SKM-1 treated with dmso at 0.1 percent for 144 hours (cell line): ENCODE data around the gene PDCL3.
A peak's percentile ranks its signal among the peaks of the same experiment; 100 is the strongest.

ENCODE experiments used
- DNase-seq: peaks from one replicate; lab custom pipeline; 2025; ENCODE audit not compliant: unreplicated experiment; lab: John Stamatoyannopoulos, UW

The PDCL3 gene

GRCh38 chr2:100562613-100563406 lies at the start of gene PDCL3:
Gene PDCL3, plus strand, starts transcription at chr2:100562993. Its CDS starts 75 bp downstream, at chr2:100563068.
- DNase-seq: peak; percentile 97

GRCh38 chr2:100513650-100514049 lies 49.1 kb upstream of the PDCL3 start:
- DNase-seq: peak; percentile 53

GRCh38 chr2:100517556-100517955 lies 45.2 kb upstream of the PDCL3 start:
- no peak for DNase-seq

GRCh38 chr2:100518801-100519200 lies 44.0 kb upstream of the PDCL3 start:
- DNase-seq: no peak

- no peak for DNase-seq
Observed at GRCh38 chr2:100520224-100520623, 42.6 kb upstream of the PDCL3 start.

- DNase-seq: no peak
Observed at GRCh38 chr2:100522430-100522829, 40.4 kb upstream of the PDCL3 start.

- no peak for DNase-seq
Observed at GRCh38 chr2:100524331-100524730, 38.5 kb upstream of the PDCL3 start.

GRCh38 chr2:100526868-100527267 lies 35.9 kb upstream of the PDCL3 start:
- no peak for DNase-seq

- no peak for DNase-seq
Observed at GRCh38 chr2:100527440-100528015, 35.3 kb upstream of the PDCL3 start.

GRCh38 chr2:100529176-100529575 lies 33.6 kb upstream of the PDCL3 start:
- no peak for DNase-seq

- DNase-seq: no peak
Observed at GRCh38 chr2:100529900-100530299, 32.9 kb upstream of the PDCL3 start.

GRCh38 chr2:100535855-100536254 lies 26.9 kb upstream of the PDCL3 start:
- DNase-seq: no peak

- no peak for DNase-seq
Observed at GRCh38 chr2:100537918-100538317, 24.9 kb upstream of the PDCL3 start.

GRCh38 chr2:100539221-100539620 lies 23.6 kb upstream of the PDCL3 start:
- no peak for DNase-seq

GRCh38 chr2:100541404-100541803 lies 21.4 kb upstream of the PDCL3 start:
- no peak for DNase-seq

GRCh38 chr2:100542418-100542817 lies 20.4 kb upstream of the PDCL3 start:
- DNase-seq: no peak

GRCh38 chr2:100544911-100545596 lies 17.7 kb upstream of the PDCL3 start:
- DNase-seq: no peak

GRCh38 chr2:100546469-100546868 lies 16.3 kb upstream of the PDCL3 start:
- DNase-seq: no peak

GRCh38 chr2:100548771-100549170 lies 14.0 kb upstream of the PDCL3 start:
- no peak for DNase-seq

GRCh38 chr2:100551303-100551702 lies 11.5 kb upstream of the PDCL3 start:
- no peak for DNase-seq

GRCh38 chr2:100554798-100555407 lies 7.9 kb upstream of the PDCL3 start:
- DNase-seq: peak; percentile 73

- no peak for DNase-seq
Observed at GRCh38 chr2:100556746-100557145, 6.0 kb upstream of the PDCL3 start.
